HG03097 (cell line): ENCODE measurements around the gene PCGF6.
"Not testable (repeated sequence)": the region's sequence is repeated elsewhere in the genome, so short reads cannot be mapped to it uniquely, and the experiment has no call there.

Experiments used
- ATAC-seq: cut with Tn5 transposase; IDR thresholded peaks from one replicate; pipeline ENCODE4 v1.9.1; 2021; ENCODE audit not compliant: unreplicated experiment, low FRiP score

Gene PCGF6

DNA sequence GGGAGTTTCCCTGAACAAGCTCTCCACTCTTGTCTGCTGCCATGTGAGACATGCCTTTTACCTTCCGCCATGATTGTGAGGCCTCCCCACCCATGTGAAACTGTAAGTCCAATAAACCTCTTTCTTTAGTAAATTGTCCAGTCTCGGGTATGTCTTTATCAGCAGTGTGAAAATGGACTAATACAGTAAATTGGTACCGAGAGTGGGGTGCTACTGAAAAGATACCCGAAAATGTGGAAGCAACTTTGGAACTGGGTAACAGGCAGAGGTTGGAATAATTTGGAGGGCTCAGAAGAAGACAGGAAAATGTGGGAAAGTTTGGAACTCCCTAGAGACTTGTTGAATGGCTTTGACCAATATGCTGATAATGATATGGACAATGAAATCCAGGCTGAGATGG lies 92.0 kb downstream of the PCGF6 start:
- not testable (repeated sequence) for ATAC-seq

DNA sequence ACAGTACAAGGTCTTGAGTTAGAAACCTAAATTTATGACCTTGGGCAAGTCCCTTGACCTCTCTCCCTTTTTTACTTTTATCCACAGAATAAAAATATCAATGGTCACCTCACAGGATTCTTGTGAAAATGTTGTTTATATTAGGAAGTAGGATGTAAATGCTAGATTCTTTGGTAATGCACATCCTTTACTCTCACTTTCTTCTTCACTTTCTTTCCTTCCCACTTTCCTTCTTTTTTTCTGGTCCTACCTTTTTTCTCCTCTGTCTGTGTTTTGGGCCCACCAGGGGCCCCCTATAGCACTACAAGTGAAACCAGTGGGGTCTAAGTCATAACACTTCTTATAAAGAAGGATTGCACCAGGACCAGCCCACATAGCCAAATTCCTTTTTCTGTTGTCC lies 93.1 kb downstream of the PCGF6 start:
- ATAC-seq, result no peak

DNA sequence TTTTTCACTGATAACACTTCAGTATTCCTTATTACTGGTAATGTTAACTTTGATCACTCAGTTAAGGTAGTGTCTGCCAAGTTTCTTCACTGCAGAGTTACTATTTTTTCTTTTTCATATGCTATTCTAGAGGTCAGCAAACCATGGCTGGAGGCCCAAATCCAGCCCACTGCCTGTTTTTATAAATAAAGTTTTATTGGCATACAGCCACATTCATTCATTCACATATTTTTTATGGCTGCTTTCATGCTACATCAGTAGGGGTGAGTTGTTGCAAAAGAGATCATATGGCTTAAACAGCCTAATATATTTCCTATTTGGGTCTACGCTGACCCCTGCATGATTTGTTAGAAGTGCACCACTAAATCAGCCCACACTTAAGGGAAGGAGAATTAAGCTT lies 94.3 kb downstream of the PCGF6 start:
- ATAC-seq, result no peak

DNA sequence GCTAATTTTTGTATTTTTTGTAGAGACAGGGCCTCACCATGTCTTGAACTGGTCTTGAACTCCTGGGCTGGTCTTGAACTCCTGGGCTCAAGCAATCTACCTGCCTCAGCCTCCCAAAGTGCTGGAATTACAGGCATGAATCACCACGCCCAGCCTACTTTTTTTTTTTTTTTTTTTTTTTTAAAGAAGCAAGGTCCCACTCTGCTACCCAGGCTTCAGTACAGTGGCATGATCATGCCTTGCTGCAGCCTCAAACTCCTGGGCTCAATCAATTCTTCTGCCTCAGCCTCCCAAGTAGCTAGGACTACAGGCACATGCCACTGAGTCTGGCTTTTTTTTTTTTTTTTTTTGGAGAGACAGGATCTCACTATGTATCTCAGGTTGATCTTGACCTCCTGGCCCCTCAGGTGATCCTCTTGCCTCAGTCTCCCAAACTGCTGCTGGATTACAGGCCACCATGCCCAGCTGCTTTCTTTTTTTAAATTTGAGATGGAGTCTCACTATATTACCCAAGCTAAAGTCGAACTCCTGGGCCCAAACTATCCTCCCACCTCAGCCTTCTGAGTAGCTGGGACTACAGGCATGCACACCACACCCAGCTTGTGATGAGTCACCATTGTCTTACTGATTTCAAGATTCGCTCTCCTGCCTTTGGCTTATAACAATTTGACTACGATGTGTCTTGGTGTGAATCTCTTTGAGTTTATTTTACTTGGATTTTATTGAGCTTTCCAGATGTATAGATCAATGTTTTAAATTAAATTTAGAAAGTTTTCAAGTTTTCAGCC lies 96.2 kb downstream of the PCGF6 start:
- no peak for ATAC-seq

DNA sequence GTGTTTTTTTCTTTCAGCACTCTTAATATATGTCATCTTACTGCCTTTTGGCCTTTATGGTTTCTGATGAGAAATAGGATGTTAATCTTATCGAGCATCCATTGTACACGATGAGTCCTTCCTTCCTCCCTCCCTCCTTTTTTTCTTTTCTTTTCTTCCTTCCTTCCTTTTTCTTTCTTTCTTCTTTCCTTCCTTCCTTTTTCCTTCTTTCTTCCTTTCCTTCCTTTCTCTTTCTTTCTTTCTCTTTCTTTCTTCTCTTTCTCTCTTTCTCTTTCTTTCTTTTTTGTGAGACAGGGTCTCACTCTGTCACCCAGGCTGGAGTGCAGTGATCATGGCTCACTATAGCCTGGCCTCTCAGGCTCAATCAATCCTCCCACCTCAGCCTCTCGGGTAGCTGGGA lies 96.8 kb downstream of the PCGF6 start:
- no peak for ATAC-seq
